ENCODE data around the gene SORCS2. TPM values are rescaled to one million over a fixed set of nuclear protein-coding genes. Genes with fewer than 3 reads are reported as not detected.

The SORCS2 gene
- total RNA-seq, 1 experiment from 2014 or later: 4.1 TPM

- no peak for DNase-seq
- ChIA-PET POLR2A (ENCODE audit: unreplicated experiment) (no interaction called here), CTCF (interaction anchor here (0.6 kb wide), 1 partner anchor 55 kb away, joined by 3 read pairs; no protein-coding TSS in a partner anchor)
- Histone ChIP-seq H3K9me3 (ENCODE audit: low read length) (no peaks in the 10 kb centered on the region), H4K20me1 (ENCODE audit: low read length) (no peaks in the 10 kb centered on the region), H3K4me2 (ENCODE audit: low read length) (no peak overlapping the region), H2AFZ (ENCODE audit: low read length) (no peak overlapping the region), H3K4me1 (ENCODE audit: insufficient read depth, low read length) (no peaks in the 10 kb centered on the region), H3K9me2 (replicated peaks; ENCODE audit: low read length) (no peaks in the 10 kb centered on the region), H3K4me3 (ENCODE audit: low read length) (no peak overlapping the region), H3K9ac (ENCODE audit: low read length) (no peak overlapping the region), H3K27me3 (ENCODE audit: low read length) (no peaks in the 10 kb centered on the region), H3K36me3 (ENCODE audit: low read depth, low read length) (no peaks in the 10 kb centered on the region), H3K27ac (ENCODE audit: low read length) (no peak overlapping the region), H3F3A (ENCODE audit: low read length, unreplicated experiment) (no peaks in the 10 kb centered on the region), H3K79me2 (ENCODE audit: low read length) (no peaks in the 10 kb centered on the region)
- TF ChIP-seq CTCF (conservative IDR thresholded peaks at IDR 0.05; ENCODE audit: low read depth, low read length): no peak
- no peak for TF ChIP-seq EZH2 (IDR thresholded peaks at IDR 0.05; ENCODE audit: low read length, unreplicated experiment)
- no peak for TF ChIP-seq EZH2phosphoT487 (IDR thresholded peaks at IDR 0.05; ENCODE audit: borderline replicate concordance, low read length)
- no peak for ATAC-seq
- BruUV-seq (replicated peaks): no TSS peak
- intact Hi-C loops (cut with micrococcal nuclease): no loop called here
Measured at GRCh38 chr4:7735961-7736360, 543.6 kb downstream of the SORCS2 start.

GRCh38 chr4:7736436-7737267, 544.3 kb downstream of the SORCS2 start:
- Histone ChIP-seq H4K20me1 (ENCODE audit: low read length) (no peaks in the 10 kb centered on the region), H3K4me3 (ENCODE audit: low read length) (no peak overlapping the region), H3K4me2 (ENCODE audit: low read length) (no peak overlapping the region), H3K4me1 (ENCODE audit: insufficient read depth, low read length) (no peaks in the 10 kb centered on the region), H3K9me3 (ENCODE audit: low read length) (no peaks in the 10 kb centered on the region), H3K36me3 (ENCODE audit: low read depth, low read length) (no peaks in the 10 kb centered on the region), H3K9ac (ENCODE audit: low read length) (no peak overlapping the region), H3K27me3 (ENCODE audit: low read length) (no peaks in the 10 kb centered on the region), H3K27ac (ENCODE audit: low read length) (no peak overlapping the region), H3K9me2 (replicated peaks; ENCODE audit: low read length) (no peaks in the 10 kb centered on the region), H3K79me2 (ENCODE audit: low read length) (no peaks in the 10 kb centered on the region), H3F3A (ENCODE audit: low read length, unreplicated experiment) (no peaks in the 10 kb centered on the region), H2AFZ (ENCODE audit: low read length) (no peak overlapping the region)
- ChIA-PET POLR2A (ENCODE audit: unreplicated experiment) (no interaction called here), CTCF (interaction anchor here (0.6 kb wide), 1 partner anchor 55 kb away, joined by 3 read pairs; no protein-coding TSS in a partner anchor)
- ATAC-seq: peak; percentile 98
- intact Hi-C loops (cut with micrococcal nuclease): no loop called here
- no peak for TF ChIP-seq EZH2phosphoT487 (IDR thresholded peaks at IDR 0.05; ENCODE audit: borderline replicate concordance, low read length)
- no peak for TF ChIP-seq CTCF (conservative IDR thresholded peaks at IDR 0.05; ENCODE audit: low read depth, low read length)
- no peak for TF ChIP-seq EZH2 (IDR thresholded peaks at IDR 0.05; ENCODE audit: low read length, unreplicated experiment)
- peak; percentile 50 for DNase-seq
- no TSS peak for BruUV-seq (replicated peaks)

- no peak for TF ChIP-seq CTCF (conservative IDR thresholded peaks at IDR 0.05; ENCODE audit: low read depth, low read length)
- Histone ChIP-seq H2AFZ (ENCODE audit: low read length) (no peak overlapping the region), H3K79me2 (ENCODE audit: low read length) (no peaks in the 10 kb centered on the region), H3K4me3 (ENCODE audit: low read length) (no peak overlapping the region), H3F3A (ENCODE audit: low read length, unreplicated experiment) (no peaks in the 10 kb centered on the region), H3K4me2 (ENCODE audit: low read length) (no peak overlapping the region), H3K4me1 (ENCODE audit: insufficient read depth, low read length) (no peaks in the 10 kb centered on the region), H3K27me3 (ENCODE audit: low read length) (no peaks in the 10 kb centered on the region), H3K9ac (ENCODE audit: low read length) (no peak overlapping the region), H4K20me1 (ENCODE audit: low read length) (no peaks in the 10 kb centered on the region), H3K9me2 (replicated peaks; ENCODE audit: low read length) (no peaks in the 10 kb centered on the region), H3K9me3 (ENCODE audit: low read length) (no peaks in the 10 kb centered on the region), H3K27ac (ENCODE audit: low read length) (no peak overlapping the region), H3K36me3 (ENCODE audit: low read depth, low read length) (no peaks in the 10 kb centered on the region)
- intact Hi-C loops (cut with micrococcal nuclease): no loop called here
- CTCF ChIA-PET: no interaction called here
- BruUV-seq (replicated peaks): no TSS peak
- no peak for ATAC-seq
- DNase-seq: no peak
- POLR2A ChIA-PET (ENCODE audit: unreplicated experiment): no interaction called here
Measured at GRCh38 chr4:7737268-7737645, 544.9 kb downstream of the SORCS2 start.

Measured in PC-3 (cell line).